GM21528 (cell line): Measurements from ENCODE around the gene MARK2.
A peak's percentile ranks its signal among the peaks of the same experiment; 100 is the strongest.

Source experiments
- ATAC-seq: cut with Tn5 transposase; IDR thresholded peaks from one replicate; pipeline ENCODE4 v1.9.1; 2021; ENCODE audit warnings: mild to moderate bottlenecking, moderate library complexity; ENCODE audit not compliant: unreplicated experiment, low FRiP score

Gene MARK2

GRCh38 chr11:63919267-63920125 is 80.6 kb downstream of the MARK2 start:
- ATAC-seq: no peak

GRCh38 chr11:63920126-63920938 is 81.4 kb downstream of the MARK2 start:
- no peak for ATAC-seq

- ATAC-seq: no peak
Observed at GRCh38 chr11:63920939-63921417, 82.1 kb downstream of the MARK2 start.

GRCh38 chr11:63922673-63923192 is 83.8 kb downstream of the MARK2 start:
- ATAC-seq: no peak

- ATAC-seq: no peak
Observed at GRCh38 chr11:63923319-63923718, 84.4 kb downstream of the MARK2 start.

GRCh38 chr11:63929616-63930015 is 90.7 kb downstream of the MARK2 start:
- no peak for ATAC-seq

- ATAC-seq: no peak
Observed at GRCh38 chr11:63931045-63931444, 92.1 kb downstream of the MARK2 start.

GRCh38 chr11:63931876-63932275 is 93.0 kb downstream of the MARK2 start:
- no peak for ATAC-seq

- no peak for ATAC-seq
Observed at GRCh38 chr11:63933459-63933858, 94.5 kb downstream of the MARK2 start.

- ATAC-seq: peak; percentile 31
Observed at GRCh38 chr11:63937713-63938478, 99.0 kb downstream of the MARK2 start.

- peak; percentile 89 for ATAC-seq
Observed at GRCh38 chr11:63938479-63939396, 99.8 kb downstream of the MARK2 start, which contains the start of gene NAA40. NAA40 (plus strand) TSS chr11:63939002; CDS start chr11:63939097, 95 bp downstream.

GRCh38 chr11:63939397-63939891 is 100.5 kb downstream of the MARK2 start:
- ATAC-seq: no peak

GRCh38 chr11:63940786-63941185 is 101.9 kb downstream of the MARK2 start:
- ATAC-seq: no peak

- no peak for ATAC-seq
Observed at GRCh38 chr11:63941901-63942300, 103.0 kb downstream of the MARK2 start.

- no peak for ATAC-seq
Observed at GRCh38 chr11:63942803-63943202, 103.9 kb downstream of the MARK2 start.

GRCh38 chr11:63944987-63945386 is 106.1 kb downstream of the MARK2 start:
- no peak for ATAC-seq

GRCh38 chr11:63945477-63946163 is 106.7 kb downstream of the MARK2 start:
- ATAC-seq: no peak

GRCh38 chr11:63951779-63952536 is 113.0 kb downstream of the MARK2 start:
- no peak for ATAC-seq
